ENCODE data around the gene CHID1. TPM values are rescaled to one million over a fixed set of nuclear protein-coding genes. Genes with fewer than 3 reads are reported as not detected.

Gene CHID1
- 29.5 and 39.8 TPM in 2 replicates for total RNA-seq

DNA sequence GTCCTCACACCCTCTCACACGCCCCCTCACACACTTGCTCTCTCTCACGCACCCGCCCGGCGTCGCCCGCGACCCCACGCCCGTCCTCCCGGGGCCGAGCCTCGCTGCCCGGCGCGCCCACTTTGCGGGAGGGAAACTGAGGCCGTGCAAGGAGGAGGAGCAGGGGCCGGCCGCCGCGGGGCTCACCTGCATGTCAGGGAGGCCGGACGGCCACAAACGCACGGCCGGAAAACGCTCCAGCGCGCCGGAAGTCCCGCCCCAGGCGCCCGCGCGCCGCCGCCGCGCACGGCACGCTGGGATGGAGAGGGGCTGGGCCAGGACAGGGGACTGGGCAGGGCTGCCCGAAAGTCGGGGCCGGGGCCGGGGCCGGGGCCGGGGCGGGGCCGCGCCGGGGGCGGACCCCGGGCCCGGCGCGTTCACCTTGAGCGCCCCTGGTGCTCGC is at the start of gene CHID1:
Gene CHID1, minus strand, starts transcription at position 222 of the 442 bp plus-strand sequence. CDS start 5,994 bp downstream, outside the sequence.
- DNase-seq (ENCODE audit: low read depth in 2 of 2), result peak in 1 of 2 donors; percentile 85

DNA sequence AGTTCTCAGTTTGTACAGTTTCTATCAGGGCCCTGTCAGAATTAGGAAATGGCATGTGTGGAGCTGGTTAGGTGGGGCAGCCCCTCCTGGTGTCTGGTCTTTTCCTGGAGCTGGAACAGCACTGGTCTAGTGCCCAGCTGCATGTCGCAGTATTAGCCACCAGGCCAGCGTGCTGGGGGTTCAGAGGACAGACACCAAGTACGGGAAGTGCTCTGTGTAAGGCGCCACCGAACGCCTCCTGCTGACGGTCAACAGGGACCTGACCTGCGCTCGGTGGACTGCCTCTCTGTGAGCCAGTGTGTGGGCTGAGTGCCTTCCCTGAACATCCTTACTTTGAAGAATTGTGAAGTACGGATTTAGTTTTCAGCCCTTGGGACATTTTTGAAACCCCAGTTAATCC is 49.0 kb upstream of the CHID1 start:
- peak; percentile 29 to 31 for DNase-seq (ENCODE audit: low read depth in 2 of 2)

DNA sequence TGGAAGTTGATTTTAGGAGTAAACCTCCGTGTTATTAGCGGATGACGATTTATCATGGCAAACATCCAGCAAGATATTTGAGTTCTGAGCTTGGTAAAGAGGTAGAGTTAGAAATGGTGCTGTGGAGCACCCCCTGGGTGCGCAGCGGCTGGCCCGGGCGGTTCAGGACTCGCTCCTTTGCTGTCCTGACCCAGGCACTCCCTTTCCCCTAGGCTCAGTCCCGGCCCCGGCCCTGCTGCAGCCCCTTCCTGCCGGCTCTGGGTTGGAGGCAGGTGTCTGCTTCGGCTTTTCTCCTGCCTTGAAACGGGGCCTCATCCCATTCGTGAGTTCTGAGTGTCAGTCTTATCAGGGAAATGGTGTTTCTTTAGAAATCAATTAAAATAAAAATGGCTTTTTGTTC is 48.4 kb upstream of the CHID1 start:
- DNase-seq (ENCODE audit: low read depth in 2 of 2), result no peak

DNA sequence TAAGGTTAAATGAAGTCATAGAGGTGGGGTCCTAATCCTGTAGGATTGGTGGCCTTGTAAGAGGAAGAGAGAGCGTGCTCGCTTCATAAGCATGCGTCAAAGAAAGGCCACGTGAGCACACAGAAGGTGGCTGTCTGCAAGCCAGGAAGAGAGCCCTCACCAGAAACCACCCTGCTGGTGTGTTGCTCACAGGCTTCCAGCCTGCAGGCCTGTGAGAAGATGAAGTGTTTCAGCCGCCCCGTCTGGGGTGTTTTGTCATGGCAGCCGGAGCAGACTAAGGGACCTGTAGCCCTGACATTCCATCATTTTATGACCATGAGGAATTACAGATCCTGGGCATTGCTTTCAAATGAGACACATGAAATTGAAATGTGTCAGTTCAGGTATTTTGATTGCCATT is 47.5 kb upstream of the CHID1 start:
- DNase-seq (ENCODE audit: low read depth in 2 of 2), result no peak

DNA sequence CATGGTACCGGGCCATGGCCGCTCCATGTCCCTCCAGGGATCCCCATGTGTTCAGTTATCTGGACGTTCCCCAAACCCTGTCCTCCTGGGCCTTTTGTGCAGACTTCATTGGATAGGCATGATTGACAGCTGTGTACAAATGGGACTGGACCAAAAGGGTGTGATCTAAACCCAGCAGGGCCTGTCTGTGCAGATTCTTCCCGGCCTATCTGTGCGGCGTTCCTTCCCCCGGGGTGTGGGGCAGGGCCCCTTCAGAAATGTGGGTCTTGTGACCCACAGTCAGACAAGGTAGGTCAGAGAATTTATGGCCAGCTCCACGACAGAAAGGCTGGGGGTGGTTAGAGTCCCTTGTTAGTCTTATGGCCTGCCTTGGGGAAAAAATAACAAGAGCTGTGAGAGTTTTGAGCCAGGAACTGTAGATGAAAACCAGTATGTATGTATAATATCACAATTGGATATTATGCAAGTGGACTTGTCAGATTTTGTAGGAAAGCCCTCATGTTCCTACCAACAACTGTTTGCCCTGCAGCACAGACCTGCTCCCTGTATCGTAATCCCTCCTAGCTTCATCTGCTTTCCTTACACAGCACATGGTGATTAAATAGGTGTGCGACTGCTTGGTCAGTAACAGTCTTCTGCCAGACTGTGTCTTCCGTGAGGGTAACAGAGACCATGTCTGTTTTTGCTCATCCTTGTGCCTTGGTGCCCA is 46.8 kb upstream of the CHID1 start:
- DNase-seq (ENCODE audit: low read depth in 2 of 2), result no peak

DNA sequence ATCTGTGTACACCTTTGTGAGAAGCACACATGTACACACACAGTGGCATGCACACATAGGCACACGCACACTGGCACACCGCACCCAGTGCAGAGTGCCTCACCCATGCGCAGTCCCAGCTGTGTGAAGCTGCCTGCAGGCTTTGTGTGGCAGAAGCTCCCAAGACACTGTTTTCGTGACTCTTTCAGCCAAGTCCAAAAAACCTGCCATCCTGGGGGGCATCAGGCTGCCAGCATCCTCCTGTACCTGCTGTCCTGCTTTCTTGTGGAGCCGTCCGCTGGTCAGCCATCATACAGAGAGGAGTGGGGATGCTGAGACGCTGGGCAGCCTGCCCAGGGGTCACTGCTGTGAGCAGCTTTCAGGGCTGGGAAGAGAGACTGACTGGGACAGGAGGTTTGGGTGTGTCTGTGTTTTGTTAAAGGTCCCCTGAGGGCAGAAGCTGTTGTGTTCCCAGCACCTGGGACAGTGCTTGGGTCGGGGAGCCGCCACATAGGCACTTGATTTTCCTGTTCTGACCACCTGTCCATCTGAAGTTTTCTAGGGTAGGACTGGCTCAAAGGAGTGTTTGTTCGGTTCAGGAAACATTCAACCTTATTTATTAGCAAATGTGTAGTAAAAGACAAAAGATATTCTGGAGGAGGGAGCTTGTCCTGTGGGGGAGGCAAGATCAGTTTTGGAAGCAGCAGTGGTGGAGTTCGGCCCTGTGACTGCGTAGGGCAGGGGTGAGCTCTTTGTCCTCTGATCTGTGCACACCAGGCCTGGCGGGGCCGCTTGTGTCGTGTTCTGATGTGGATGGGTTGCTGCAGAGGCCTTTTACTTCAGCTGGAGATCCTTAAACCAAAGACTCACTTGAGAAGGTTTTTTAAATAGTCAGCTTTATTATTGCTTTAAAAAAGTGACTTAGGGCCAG is 44.8 kb upstream of the CHID1 start:
- no peak for DNase-seq (ENCODE audit: low read depth in 2 of 2)

DNA sequence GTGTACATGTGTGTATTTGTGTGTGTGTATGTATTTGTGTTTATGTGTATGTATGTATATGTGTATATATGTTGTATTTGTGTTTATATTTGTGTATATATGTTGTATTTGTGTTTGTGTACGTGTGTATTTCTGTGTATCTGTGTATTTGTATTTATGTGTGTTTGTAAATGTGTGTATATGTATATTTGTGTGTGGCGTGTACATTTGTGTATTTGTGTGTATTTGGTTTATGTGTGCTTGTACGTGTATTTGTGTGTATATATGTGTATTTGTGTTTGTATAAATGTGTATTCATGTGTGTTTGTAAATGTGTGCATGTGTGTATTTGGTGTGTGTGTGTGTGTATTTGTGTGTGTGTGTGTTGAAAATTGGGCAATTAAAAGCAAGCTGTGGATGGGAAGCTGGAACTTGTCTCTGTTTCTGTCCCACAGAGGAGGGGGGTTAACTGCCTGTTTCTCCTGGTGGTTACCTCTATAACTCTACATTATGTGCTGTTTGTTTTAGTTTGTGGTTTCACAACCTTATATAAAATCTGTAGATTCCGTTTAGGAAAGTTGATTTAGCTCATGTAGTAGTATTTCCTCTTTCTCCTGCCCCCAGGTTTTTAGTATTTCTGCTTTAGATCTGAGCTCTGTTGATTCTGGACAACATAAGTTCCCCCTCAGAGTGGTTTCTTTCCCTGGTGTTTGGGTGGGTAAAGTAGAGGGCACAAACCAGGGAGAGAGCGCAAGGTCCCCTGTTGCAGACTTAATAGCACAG is 44.0 kb upstream of the CHID1 start:
- DNase-seq (ENCODE audit: low read depth in 2 of 2), result no peak

DNA sequence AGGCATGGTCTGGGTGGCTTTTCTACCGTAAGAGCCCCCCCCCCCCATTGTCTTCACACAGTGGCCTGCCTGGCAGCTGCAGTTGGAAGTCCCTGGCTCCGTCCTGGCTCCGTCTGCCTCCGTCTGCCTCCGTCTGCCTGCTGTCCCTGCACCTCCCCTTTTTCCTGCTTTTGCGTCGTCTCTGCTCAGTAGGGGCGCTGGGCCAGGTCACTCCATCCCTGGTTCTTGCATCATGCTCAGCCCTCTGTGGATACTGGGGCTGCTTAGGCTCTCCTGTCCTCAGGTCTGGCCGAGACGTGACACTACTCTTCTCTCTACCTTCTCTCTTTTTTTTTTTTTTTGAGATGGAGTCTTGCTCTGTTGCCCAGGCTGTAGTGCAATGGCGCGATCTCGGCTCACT is 42.9 kb upstream of the CHID1 start:
- no peak for DNase-seq (ENCODE audit: low read depth in 2 of 2)

DNA sequence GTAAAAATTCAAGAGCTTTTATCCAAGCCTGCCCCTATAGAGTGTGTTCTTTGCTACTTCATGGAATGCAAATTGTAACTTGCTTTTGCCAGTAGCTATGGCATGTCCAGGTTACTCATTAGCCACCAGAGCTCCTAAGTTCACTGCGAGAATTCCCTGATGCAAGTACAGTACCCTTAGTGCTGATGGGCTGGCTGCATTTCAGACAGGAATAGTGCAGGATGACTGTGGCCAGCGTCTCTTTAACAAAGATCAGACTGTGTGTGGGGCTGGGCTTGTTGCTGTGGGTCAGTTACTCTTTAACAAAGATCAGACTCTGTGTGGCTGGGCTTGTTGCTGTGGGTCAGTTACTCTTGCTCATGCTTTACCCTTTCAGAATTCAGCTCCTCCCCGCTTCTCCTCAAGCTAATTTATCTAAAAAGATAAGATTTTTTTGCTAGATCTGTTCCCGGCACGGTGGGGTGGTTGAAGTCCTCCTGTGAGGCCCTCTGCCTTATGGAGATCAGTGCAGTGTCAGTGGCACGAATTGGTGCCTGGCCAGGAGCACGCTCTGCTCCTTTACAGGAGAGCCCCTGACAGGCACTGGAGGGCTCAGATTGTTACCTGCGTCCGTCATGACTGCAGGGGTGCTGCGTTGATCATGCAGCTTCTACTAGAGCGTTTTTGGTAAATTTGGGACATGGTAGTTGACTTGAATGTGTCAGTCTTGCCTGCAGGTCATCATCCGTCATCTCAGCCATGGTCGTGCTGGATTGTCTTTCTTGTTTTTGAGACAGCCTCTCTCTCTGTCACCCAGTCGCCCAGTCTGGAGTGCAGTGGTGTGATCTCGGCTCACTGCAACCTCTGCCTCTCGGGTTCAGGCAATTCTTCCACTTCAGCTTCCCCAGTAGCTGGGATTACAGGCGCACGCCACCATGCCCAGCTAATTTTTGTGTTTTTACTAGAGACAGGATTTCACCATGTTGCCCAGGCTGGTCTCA is 42.1 kb upstream of the CHID1 start:
- DNase-seq (ENCODE audit: low read depth in 2 of 2), result no peak

DNA sequence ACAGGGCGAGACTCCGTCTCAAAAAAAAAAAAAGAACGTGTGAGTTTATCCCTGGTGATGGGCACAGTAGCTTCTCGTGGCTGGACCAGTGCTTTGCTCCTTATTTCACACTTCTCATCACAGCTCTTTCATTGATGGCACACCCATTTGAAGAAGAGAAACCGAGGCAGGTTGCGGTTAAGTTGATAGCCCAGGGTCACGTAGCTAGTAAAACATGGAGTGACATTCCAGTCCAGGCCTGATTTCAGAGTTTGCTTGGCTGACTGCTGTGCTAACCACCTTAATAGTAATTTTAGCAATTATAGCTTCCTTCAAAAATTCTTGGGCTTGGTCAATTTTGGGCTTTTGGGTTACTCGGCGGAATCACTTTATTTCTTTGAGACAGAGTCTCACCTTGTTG is 40.9 kb upstream of the CHID1 start:
- no peak for DNase-seq (ENCODE audit: low read depth in 2 of 2)

DNA sequence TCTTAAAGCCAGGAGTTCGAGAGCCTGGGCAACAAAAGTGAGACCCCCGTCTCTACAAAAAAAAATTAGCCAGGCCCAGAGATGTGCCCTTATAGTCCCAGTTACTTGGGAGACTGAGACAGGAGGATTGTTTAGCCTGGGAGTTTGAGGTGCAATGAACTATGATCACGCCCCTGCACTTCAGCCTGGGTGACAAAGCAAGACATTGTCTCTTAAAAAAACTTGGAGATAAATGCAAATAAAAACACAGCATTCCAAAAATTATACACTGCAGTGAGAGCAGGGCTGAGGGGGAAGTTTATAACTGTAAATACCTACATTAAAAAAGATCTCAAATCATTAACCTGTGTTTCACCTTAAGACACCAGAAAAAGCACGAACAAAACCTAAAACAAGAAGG is 37.1 kb upstream of the CHID1 start:
- DNase-seq (ENCODE audit: low read depth in 2 of 2), result no peak

DNA sequence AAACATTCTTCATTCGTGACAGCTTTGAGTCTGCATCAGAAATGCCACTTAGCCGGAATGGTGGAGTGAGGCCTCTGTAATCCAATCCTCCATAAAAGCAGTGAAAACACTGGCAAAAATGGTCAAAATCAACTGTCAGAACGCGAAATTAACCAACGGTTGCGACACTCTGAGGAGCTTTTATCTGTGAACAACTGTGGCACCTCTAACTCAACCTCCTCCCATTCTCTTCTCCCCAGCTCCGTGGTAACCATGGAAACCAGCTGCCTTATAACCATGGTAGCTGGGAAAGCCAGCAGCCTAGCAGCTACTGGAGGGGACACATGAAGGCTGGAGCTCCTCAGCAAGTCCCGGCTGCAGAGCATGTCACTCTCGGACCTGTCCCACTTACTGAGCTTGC is 35.4 kb upstream of the CHID1 start:
- DNase-seq (ENCODE audit: low read depth in 2 of 2), result no peak

DNA sequence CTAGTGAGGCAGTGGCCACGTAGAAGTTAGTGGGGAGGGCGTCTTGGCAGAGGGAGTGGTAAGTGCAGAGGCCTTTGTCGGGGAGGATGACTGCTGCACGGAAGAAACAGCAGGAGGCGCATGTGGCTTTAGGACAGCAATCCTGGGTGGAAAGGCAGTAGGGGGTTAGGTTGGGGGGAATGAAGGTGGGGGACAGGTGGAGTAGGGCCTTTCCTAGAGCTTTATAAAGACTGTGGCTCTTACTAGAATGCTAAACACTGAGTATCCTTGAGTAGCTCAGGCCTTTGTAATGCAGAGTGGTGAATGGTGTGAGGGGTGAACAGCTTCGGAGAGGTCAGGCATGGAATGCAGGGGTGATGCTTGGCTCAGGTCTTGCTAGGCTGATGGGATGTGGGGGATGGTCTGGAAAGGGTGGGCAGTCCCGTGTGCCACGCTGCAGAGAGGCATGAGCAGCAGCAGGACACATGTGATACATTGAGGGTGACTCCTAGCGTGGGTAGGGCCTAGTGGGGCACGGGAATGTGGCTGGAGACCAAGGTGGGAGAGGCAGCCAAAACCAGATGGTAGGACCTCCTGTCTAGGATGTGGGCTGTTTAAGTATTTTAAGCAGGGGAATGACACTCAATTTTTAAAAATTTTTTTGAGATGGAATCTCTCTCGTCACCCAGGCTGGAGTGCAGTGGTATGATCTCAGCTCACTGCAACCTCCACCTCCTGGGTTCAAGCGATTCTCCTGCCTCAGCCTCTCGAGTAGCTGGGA is 34.3 kb upstream of the CHID1 start:
- DNase-seq (ENCODE audit: low read depth in 2 of 2), result no peak

DNA sequence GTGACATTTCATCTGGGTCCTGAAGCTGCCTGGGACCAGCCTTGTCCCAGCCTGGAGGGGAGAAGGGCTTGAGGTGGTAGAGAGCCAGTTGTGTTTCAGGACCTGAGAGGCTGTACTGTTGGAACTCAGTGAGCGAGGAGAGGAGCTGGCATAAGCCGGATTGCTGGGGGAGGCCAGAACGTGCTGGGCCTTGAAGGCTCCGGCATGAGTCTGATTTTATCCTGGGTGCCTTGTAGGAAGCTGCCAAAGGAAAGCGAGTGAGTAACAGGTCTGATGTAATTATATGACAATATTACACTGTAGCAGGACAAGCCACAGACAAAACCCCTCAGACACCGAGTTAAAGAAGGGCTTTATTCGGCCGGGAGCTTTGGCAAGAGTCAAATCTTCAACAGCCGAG is 32.2 kb upstream of the CHID1 start:
- no peak for DNase-seq (ENCODE audit: low read depth in 2 of 2)

DNA sequence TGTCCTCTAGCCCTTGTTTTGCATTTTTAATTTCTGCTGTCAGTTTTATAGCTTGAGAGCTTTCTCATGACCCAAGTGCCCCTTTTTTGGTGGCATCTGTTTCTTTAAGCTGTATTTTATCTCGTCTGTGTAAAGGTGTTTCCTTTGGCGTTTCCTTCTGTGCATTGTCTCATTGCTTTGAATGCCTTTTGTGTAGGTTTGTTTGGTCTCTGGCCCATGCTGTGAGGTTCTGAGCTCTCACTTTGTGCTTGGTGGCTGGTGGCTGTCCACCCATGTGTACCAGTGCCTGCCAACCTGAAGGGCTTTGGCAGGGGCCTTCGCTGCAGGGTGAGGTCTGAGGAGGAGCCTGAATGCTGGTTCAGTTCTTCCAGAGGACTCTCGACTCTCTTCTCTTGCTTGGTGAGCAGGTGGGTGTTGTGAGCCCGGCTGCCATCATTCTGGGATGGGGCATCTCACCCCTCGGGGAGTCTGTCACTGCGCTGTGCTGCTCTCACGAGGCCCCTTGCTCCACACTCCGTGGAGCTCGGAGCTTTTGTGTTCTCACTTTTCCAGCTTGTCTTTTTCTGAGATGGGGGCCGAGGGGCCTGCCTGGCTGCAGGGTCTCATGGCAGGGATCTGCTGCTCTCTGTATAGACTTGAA is 30.0 kb upstream of the CHID1 start:
- peak; percentile 44 to 84 for DNase-seq (ENCODE audit: low read depth in 2 of 2)

DNA sequence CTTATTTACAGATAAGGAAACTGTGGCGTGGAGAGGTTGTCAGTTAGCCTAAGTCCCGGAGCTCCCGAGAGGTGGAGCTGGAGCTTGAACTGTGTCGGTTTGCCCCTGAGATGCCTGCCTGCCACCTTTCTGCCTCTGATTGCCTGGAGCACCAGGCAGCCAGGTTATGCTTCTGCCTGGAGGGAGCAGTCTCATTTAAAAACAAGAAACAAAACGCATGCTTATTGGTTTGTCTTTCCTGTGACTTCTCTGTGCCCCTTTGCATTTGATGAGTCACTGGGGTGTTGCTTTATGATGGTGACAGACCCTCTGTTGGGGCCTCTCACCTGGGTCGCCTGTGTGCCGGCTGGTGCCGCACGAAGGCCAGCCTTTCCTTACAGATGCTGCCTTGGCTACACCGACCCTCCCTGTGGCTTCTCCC is 27.2 kb upstream of the CHID1 start:
- no peak for DNase-seq (ENCODE audit: low read depth in 2 of 2)

DNA sequence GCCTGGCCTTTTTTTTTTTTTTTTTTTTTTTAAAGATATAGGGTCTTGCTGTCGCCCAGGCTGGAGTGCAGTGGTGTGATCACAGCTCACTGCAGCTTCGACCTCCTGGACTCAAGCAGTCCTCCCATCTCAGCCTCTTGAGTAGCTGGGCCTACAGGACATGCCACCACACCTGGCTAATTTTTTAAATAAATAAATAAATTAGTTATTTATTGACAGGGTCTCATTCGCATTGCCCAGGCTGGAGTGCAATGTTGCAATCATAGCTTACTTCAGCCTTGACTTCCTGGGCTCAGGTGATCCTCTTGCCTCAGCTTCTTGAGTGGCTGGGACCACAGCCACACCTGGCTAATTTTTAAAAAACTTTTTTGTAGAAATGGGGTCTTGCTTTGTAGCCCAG is 25.6 kb upstream of the CHID1 start:
- no peak for DNase-seq (ENCODE audit: low read depth in 2 of 2)

DNA sequence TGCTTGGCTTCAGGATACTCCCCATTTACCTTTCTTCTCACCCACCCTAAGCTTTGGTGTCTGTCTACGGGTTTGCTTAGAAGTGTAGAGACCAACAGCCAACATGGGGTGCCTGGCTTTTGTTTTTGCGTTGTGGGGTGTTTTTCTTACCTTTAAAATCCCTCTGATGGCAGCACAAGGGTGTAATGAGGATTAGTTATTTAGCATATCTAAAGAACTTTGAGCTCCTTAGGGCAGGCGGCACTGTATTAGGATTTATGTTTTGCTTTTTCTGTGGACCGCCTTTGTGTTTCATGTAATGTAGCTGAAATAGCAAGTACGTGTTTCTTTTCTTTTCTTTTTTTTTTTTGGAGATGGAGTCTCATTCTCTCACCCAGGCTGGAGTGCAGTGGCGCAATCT is 23.9 kb upstream of the CHID1 start:
- no peak for DNase-seq (ENCODE audit: low read depth in 2 of 2)

DNA sequence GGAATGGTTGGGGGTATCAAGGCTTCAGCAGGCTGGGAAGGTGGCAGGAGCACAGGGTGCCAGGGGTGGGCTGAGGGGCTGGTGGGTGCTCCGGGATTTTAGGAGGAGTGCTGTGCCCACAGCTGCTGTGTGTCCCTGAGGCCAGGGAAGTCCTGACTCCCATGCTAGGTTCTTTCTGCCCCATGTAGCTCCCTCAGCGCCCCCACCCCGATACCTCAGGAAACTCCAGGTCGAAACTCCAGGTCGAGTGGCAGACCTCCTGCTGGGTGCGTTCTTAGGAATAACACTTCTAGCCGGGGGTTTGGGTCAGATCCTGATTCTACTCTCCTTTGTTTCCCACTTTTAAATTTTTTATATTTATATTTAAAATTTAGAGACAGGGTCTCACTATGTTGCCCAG is 23.3 kb upstream of the CHID1 start:
- DNase-seq (ENCODE audit: low read depth in 2 of 2), result no peak

Data from dermis microvascular lymphatic vessel endothelial cell (primary cell).